ENCODE data around the gene SCYGR4. TPM values are rescaled to one million over a fixed set of nuclear protein-coding genes. Genes with fewer than 3 reads are reported as not detected.

SCYGR4 gene
- polyA plus RNA-seq, 3 donors: not detected

DNA sequence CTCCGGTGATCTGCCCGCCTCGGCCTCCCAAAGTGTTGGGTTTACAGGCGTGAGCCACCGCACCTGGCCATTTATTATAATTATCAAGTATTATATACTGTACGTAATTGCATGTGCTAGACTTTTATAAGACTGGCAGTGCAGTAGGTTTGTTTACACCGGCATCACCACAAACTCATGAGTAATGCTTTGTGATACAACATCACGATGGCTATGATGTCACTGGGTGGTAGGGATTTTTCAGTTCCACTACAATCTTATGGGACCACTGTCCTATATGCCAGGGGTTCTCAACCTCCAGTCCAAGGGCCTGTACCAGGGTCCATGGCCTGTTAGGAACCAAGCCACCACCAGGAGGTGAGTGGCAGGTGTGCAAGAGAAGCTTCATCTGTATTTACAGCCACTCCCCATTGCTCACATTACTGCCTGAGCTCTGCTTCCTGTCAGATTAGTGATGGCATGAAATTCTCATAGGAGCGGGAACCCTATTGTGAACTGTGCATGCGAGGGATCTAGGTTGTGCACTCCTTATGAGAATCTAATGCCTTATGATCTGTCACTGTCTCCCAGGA, 9.4 kb downstream of the SCYGR4 start:
- Histone ChIP-seq H3K36me3 (replicated peaks in 1 of 2; ENCODE audit: control insufficient read depth in 1 of 2, insufficient read depth in 2 of 2, low read length in 2 of 2) (no peaks in the 10 kb centered on the region), H3K27me3 (ENCODE audit: control insufficient read depth in 2 of 2, insufficient read depth in 2 of 2, low read length in 2 of 2) (peaks cover 2 to 5% of the 10 kb centered on the region in 2 donors), H3K4me1 (ENCODE audit: control insufficient read depth in 1 of 2, insufficient read depth in 2 of 2, low read length in 2 of 2) (no peaks in the 10 kb centered on the region), H2AFZ (ENCODE audit: insufficient read depth, low read depth, low read length, poor library complexity, severe bottlenecking) (no peak overlapping the region), H3K9me3 (replicated peaks in 1 of 2; ENCODE audit: control insufficient read depth in 1 of 2, insufficient read depth in 1 of 2, low read length in 2 of 2) (no peaks in the 10 kb centered on the region), H3K4me2 (replicated peaks; ENCODE audit: extremely low read depth, low read length, poor library complexity, severe bottlenecking) (no peak overlapping the region), H3K79me2 (ENCODE audit: insufficient read depth, low read length) (no peaks in the 10 kb centered on the region), H3K4me3 (replicated peaks in 1 of 3; ENCODE audit: low read depth in 2 of 3, low read length in 3 of 3) (no peak overlapping the region), H3K9ac (ENCODE audit: insufficient read depth, low read length, poor library complexity, severe bottlenecking) (no peak overlapping the region), H4K20me1 (ENCODE audit: insufficient read depth, low read length) (no peaks in the 10 kb centered on the region), H3K27ac (ENCODE audit: low read depth in 1 of 2, low read length in 2 of 2) (no peak overlapping the region)
- WGBS (ENCODE audit: insufficient coverage): 90% methylated on average over 2 of the region's 10 CpGs
- no peaks in the 10 kb centered on the region for H3K4me1 Mint-ChIP-seq
- H3K36me3 Mint-ChIP-seq: no peaks in the 10 kb centered on the region
- DNase-seq: no peak
- H3K4me3 Mint-ChIP-seq: no peak overlapping the region
- H3K9me3 Mint-ChIP-seq: peaks cover 0 to 5% (median 4%) of the 10 kb centered on the region in 7 donors
- no peak for TF ChIP-seq CTCF (IDR thresholded peaks at IDR 0.05)
- intact Hi-C loops (cut with micrococcal nuclease): no loop called here
- peaks cover 0 to 17% (median 5%) of the 10 kb centered on the region in 3 donors for H3K27me3 Mint-ChIP-seq (ENCODE audit: low read depth in 3 of 3)
- no peak overlapping the region for H3K27ac Mint-ChIP-seq

DNA sequence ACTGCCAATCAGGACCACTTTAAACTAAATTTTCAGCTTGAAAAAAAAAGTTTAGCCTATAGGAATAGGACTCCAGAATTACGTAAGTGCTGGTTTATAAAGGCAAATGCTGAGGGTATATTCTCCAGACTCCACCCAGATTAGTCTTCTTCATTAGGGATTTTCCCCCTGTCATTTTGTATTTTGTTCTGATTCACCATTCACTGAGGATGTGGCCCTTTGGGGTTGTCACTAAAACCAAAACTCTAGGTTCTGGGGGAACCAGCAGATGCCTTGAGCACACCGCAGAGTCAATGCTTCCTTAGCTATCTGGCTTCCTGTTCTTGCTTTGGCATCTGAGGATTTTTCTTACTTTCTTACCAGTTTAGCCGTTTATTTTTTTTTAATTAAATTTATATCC, 10.5 kb downstream of the SCYGR4 start:
- Mint-ChIP-seq H3K27me3 (ENCODE audit: low read depth in 3 of 3) (peaks cover 0 to 17% (median 5%) of the 10 kb centered on the region in 3 donors), H3K27ac (no peak overlapping the region), H3K9me3 (peaks cover 0 to 3% (median 2%) of the 10 kb centered on the region in 7 donors), H3K4me3 (no peak overlapping the region), H3K36me3 (no peaks in the 10 kb centered on the region), H3K4me1 (no peaks in the 10 kb centered on the region)
- H3K79me2 ChIP-seq (ENCODE audit: insufficient read depth, low read length): no peaks in the 10 kb centered on the region
- H3K4me2 ChIP-seq (replicated peaks; ENCODE audit: extremely low read depth, low read length, poor library complexity, severe bottlenecking): no peak overlapping the region
- no peak overlapping the region for H3K9ac ChIP-seq (ENCODE audit: insufficient read depth, low read length, poor library complexity, severe bottlenecking)
- no peak for TF ChIP-seq CTCF (IDR thresholded peaks at IDR 0.05)
- WGBS (ENCODE audit: insufficient coverage): no CpG with 5 or more reads among the region's 3 CpGs
- H3K4me1 ChIP-seq (ENCODE audit: control insufficient read depth in 1 of 2, insufficient read depth in 2 of 2, low read length in 2 of 2): no peaks in the 10 kb centered on the region
- no peaks in the 10 kb centered on the region for H3K9me3 ChIP-seq (replicated peaks in 1 of 2; ENCODE audit: control insufficient read depth in 1 of 2, insufficient read depth in 1 of 2, low read length in 2 of 2)
- DNase-seq: no peak
- H3K27ac ChIP-seq (ENCODE audit: low read depth in 1 of 2, low read length in 2 of 2): no peak overlapping the region
- H3K36me3 ChIP-seq (replicated peaks in 1 of 2; ENCODE audit: control insufficient read depth in 1 of 2, insufficient read depth in 2 of 2, low read length in 2 of 2): no peaks in the 10 kb centered on the region
- no peaks in the 10 kb centered on the region for H4K20me1 ChIP-seq (ENCODE audit: insufficient read depth, low read length)
- no peak overlapping the region for H3K4me3 ChIP-seq (replicated peaks in 1 of 3; ENCODE audit: low read depth in 2 of 3, low read length in 3 of 3)
- H2AFZ ChIP-seq (ENCODE audit: insufficient read depth, low read depth, low read length, poor library complexity, severe bottlenecking): no peak overlapping the region
- peaks cover 2 to 5% of the 10 kb centered on the region in 2 donors for H3K27me3 ChIP-seq (ENCODE audit: control insufficient read depth in 2 of 2, insufficient read depth in 2 of 2, low read length in 2 of 2)
- intact Hi-C loops (cut with micrococcal nuclease): no loop called here
